ENCODE data around the gene SERPINH1.

Gene SERPINH1

DNA sequence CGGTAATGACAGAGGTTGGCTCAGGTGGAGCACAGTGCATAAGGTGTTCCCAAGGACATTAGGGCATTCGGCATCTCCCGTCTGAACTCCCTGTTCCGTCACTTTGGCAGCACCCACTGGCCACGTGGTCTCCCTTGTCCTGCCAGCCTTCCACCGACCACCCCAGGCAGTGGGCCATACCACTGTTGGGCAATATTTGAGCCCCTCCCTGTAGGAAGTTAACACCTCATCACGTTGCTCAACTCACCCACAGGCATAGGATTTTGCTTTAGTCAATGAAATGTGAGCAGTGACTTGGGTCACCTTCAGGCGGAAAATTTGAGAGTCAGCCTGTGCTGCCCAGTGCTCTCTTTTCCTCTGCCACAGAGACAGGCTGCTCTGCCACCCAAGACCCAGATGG, 44.0 kb downstream of the SERPINH1 start:
- H3K36me3 ChIP-seq (ENCODE audit: insufficient read depth, low read length) = no peaks in the 10 kb centered on the region
- no peaks in the 10 kb centered on the region for H3K9me2 ChIP-seq (replicated peaks; ENCODE audit: low read depth, low read length)
- H3K9me3 ChIP-seq (ENCODE audit: insufficient read depth, low read depth, low read length) = no peaks in the 10 kb centered on the region
- H4K20me1 ChIP-seq (ENCODE audit: insufficient read depth, low read length, poor library complexity, severe bottlenecking) = no peaks in the 10 kb centered on the region
- no peak overlapping the region for H3K9ac ChIP-seq (ENCODE audit: low read depth, low read length, poor library complexity, severe bottlenecking)
- H3K4me1 ChIP-seq (ENCODE audit: insufficient read depth, low read length, poor library complexity, severe bottlenecking) = peaks cover 7% of the 10 kb centered on the region
- H3K79me2 ChIP-seq (ENCODE audit: insufficient read depth, low read length) = no peaks in the 10 kb centered on the region
- no peak for TF ChIP-seq EZH2phosphoT487 (IDR thresholded peaks at IDR 0.05; ENCODE audit: borderline replicate concordance)
- TF ChIP-seq, protein P1, sequence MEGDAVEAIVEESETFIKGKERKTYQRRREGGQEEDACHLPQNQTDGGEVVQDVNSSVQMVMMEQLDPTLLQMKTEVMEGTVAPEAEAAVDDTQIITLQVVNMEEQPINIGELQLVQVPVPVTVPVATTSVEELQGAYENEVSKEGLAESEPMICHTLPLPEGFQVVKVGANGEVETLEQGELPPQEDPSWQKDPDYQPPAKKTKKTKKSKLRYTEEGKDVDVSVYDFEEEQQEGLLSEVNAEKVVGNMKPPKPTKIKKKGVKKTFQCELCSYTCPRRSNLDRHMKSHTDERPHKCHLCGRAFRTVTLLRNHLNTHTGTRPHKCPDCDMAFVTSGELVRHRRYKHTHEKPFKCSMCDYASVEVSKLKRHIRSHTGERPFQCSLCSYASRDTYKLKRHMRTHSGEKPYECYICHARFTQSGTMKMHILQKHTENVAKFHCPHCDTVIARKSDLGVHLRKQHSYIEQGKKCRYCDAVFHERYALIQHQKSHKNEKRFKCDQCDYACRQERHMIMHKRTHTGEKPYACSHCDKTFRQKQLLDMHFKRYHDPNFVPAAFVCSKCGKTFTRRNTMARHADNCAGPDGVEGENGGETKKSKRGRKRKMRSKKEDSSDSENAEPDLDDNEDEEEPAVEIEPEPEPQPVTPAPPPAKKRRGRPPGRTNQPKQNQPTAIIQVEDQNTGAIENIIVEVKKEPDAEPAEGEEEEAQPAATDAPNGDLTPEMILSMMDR (conservative IDR thresholded peaks at IDR 0.05; ENCODE audit: low read length) = no peak
- H3K27me3 ChIP-seq (ENCODE audit: insufficient read depth, low read length, poor library complexity, severe bottlenecking) = peaks cover 6% of the 10 kb centered on the region
- H2AFZ ChIP-seq (ENCODE audit: low read length) = no peak overlapping the region
- H3K4me2 ChIP-seq (ENCODE audit: low read depth, low read length, poor library complexity, severe bottlenecking) = no peak overlapping the region
- no peaks in the 10 kb centered on the region for H3F3A ChIP-seq (ENCODE audit: low read depth)
- H3K4me3 ChIP-seq (ENCODE audit: low read length, poor library complexity, severe bottlenecking) = no peak overlapping the region

DNA sequence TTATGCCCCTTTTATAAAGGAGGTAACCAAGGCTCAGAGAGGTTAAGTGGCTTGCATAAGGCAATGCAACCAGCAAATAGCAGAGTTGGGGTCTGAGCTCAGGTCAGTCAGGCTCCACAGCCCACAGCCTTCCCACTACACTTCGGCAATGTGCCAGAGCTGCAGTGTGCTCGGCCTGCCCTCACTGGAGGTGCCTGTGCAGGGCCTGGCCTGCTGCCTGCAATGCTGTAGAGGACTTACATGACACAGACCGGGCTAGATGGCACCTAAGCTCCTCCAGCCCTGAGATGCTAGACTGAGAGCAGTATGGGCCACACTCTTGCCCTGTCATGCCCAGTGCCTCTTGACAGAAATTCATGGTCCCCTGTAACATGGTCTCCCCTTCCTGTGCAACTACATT, 49.8 kb downstream of the SERPINH1 start:
- H2AFZ ChIP-seq (ENCODE audit: low read length) = no peak overlapping the region
- H3F3A ChIP-seq (ENCODE audit: low read depth) = no peaks in the 10 kb centered on the region
- no peaks in the 10 kb centered on the region for H3K79me2 ChIP-seq (ENCODE audit: insufficient read depth, low read length)
- H3K4me2 ChIP-seq (ENCODE audit: low read depth, low read length, poor library complexity, severe bottlenecking) = no peak overlapping the region
- H3K9me3 ChIP-seq (ENCODE audit: insufficient read depth, low read depth, low read length) = no peaks in the 10 kb centered on the region
- TF ChIP-seq EZH2phosphoT487 (IDR thresholded peaks at IDR 0.05; ENCODE audit: borderline replicate concordance) = no peak
- TF ChIP-seq, protein P1 (conservative IDR thresholded peaks at IDR 0.05; ENCODE audit: low read length) = no peak
- no peaks in the 10 kb centered on the region for H3K27me3 ChIP-seq (ENCODE audit: insufficient read depth, low read length, poor library complexity, severe bottlenecking)
- H4K20me1 ChIP-seq (ENCODE audit: insufficient read depth, low read length, poor library complexity, severe bottlenecking) = no peaks in the 10 kb centered on the region
- no peak overlapping the region for H3K4me3 ChIP-seq (ENCODE audit: low read length, poor library complexity, severe bottlenecking)
- H3K4me1 ChIP-seq (ENCODE audit: insufficient read depth, low read length, poor library complexity, severe bottlenecking) = no peaks in the 10 kb centered on the region
- no peaks in the 10 kb centered on the region for H3K9me2 ChIP-seq (replicated peaks; ENCODE audit: low read depth, low read length)
- no peaks in the 10 kb centered on the region for H3K36me3 ChIP-seq (ENCODE audit: insufficient read depth, low read length)
- H3K9ac ChIP-seq (ENCODE audit: low read depth, low read length, poor library complexity, severe bottlenecking) = no peak overlapping the region

DNA sequence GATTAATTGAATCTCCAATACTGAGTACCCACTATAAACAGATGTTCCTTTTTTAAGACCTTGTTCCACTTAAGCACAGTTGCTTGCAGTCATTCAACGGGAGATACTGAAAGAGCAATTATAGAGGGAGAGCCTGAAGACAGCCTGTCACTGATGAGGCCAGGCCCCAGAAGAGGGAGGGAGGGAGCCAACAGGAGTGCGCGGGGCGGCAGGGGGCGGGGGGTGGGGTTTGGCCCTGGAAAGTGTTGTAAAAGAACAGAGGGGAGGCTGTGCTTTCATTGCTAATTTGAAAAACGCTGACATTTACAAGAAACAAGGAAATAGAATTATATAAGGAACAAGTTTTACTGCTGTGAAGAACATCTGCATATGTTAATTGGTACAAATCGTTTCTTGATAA, 53.7 kb downstream of the SERPINH1 start:
- Histone ChIP-seq H3F3A (ENCODE audit: low read depth) (no peaks in the 10 kb centered on the region), H3K27me3 (ENCODE audit: insufficient read depth, low read length, poor library complexity, severe bottlenecking) (no peaks in the 10 kb centered on the region), H3K4me2 (ENCODE audit: low read depth, low read length, poor library complexity, severe bottlenecking) (no peak overlapping the region), H4K20me1 (ENCODE audit: insufficient read depth, low read length, poor library complexity, severe bottlenecking) (no peaks in the 10 kb centered on the region), H3K9ac (ENCODE audit: low read depth, low read length, poor library complexity, severe bottlenecking) (no peak overlapping the region), H3K4me1 (ENCODE audit: insufficient read depth, low read length, poor library complexity, severe bottlenecking) (no peaks in the 10 kb centered on the region), H3K9me3 (ENCODE audit: insufficient read depth, low read depth, low read length) (no peaks in the 10 kb centered on the region), H3K9me2 (replicated peaks; ENCODE audit: low read depth, low read length) (no peaks in the 10 kb centered on the region), H2AFZ (ENCODE audit: low read length) (no peak overlapping the region), H3K79me2 (ENCODE audit: insufficient read depth, low read length) (no peaks in the 10 kb centered on the region), H3K36me3 (ENCODE audit: insufficient read depth, low read length) (no peaks in the 10 kb centered on the region), H3K4me3 (ENCODE audit: low read length, poor library complexity, severe bottlenecking) (no peak overlapping the region)
- TF ChIP-seq, protein P1 (conservative IDR thresholded peaks at IDR 0.05; ENCODE audit: low read length) = no peak
- no peak for TF ChIP-seq EZH2phosphoT487 (IDR thresholded peaks at IDR 0.05; ENCODE audit: borderline replicate concordance)

All from Loucy (cell line).